Measurements from ENCODE around the gene CLBA1.

DNA sequence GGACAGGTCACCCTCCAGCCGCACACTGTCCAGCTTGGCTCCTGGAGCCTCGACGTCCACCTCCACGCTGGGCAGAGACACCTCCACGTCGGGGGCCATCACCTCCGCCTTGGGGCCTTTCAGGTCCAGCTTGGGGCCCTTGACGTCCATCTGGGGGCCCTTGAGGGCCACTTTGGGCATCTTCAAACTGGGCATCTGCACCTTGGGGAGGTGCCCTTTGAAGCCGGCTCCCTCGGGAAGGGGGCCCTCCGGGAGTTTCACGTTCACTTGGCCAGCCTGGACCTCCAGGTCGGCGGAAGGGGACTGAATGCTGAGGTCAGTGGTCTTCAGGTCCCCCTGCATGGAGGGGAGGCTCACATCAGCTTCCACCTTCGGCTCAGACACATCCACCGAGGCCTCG, 35.6 kb upstream of the CLBA1 start:
- TF ChIP-seq, protein P1, sequence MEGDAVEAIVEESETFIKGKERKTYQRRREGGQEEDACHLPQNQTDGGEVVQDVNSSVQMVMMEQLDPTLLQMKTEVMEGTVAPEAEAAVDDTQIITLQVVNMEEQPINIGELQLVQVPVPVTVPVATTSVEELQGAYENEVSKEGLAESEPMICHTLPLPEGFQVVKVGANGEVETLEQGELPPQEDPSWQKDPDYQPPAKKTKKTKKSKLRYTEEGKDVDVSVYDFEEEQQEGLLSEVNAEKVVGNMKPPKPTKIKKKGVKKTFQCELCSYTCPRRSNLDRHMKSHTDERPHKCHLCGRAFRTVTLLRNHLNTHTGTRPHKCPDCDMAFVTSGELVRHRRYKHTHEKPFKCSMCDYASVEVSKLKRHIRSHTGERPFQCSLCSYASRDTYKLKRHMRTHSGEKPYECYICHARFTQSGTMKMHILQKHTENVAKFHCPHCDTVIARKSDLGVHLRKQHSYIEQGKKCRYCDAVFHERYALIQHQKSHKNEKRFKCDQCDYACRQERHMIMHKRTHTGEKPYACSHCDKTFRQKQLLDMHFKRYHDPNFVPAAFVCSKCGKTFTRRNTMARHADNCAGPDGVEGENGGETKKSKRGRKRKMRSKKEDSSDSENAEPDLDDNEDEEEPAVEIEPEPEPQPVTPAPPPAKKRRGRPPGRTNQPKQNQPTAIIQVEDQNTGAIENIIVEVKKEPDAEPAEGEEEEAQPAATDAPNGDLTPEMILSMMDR (IDR thresholded peaks at IDR 0.05): no peak
- no peak for TF ChIP-seq POLR2A (IDR thresholded peaks at IDR 0.05)
